Fibroblast of lung (primary cell): ENCODE results near the gene LRRC17. TPM values are rescaled to one million over a fixed set of nuclear protein-coding genes. Genes with fewer than 3 reads are reported as not detected.

Source experiments
- DNase-seq, 2 donors: peaks; one replicate each; pipeline versions ENCODE4 v3.0.0 to v3.0.0-alpha.2; 2010; ENCODE audit warnings: low read depth in 2 of 2
- H2AFZ ChIP-seq: 2 replicates; pipeline ENCODE4 v1.5.1; 2012; ENCODE audit warnings: low read length, control low read depth, inconsistent platforms
- H3K27ac ChIP-seq: 2 replicates; pipeline ENCODE4 v1.5.1; 2011; ENCODE audit warnings: low read length, control low read depth; ENCODE audit not compliant: insufficient read depth
- H3K27me3 ChIP-seq: 2 replicates; pipeline ENCODE4 v1.5.1; 2011; ENCODE audit warnings: mild to moderate bottlenecking, low read length; ENCODE audit not compliant: control insufficient read depth, insufficient read depth
- H3K36me3 ChIP-seq: 2 replicates; pipeline ENCODE4 v1.5.1; 2011; ENCODE audit warnings: low read length; ENCODE audit not compliant: control insufficient read depth, insufficient read depth
- H3K4me1 ChIP-seq: 2 replicates; pipeline ENCODE4 v1.5.1; 2011; ENCODE audit warnings: low read length; ENCODE audit not compliant: control insufficient read depth, insufficient read depth; ENCODE audit errors: extremely low read depth
- H3K4me2 ChIP-seq: 2 replicates; pipeline ENCODE4 v1.5.1; 2011; ENCODE audit warnings: low read length, control low read depth; ENCODE audit not compliant: insufficient read depth; ENCODE audit errors: extremely low read depth
- H3K4me3 ChIP-seq, 4 experiments: fragments of 200-600 bp in 1 of 4; sonication (generic) in 1 of 4; replicated peaks in 1 of 4; 2 replicates each; pipeline ENCODE4 v1.5.1; 2011 to 2016; ENCODE audit warnings: low read length in 4 of 4, low read depth in 3 of 4, mild to moderate bottlenecking in 3 of 4, control low read depth in 2 of 4, inconsistent platforms in 1 of 4, mixed read lengths in 1 of 4; ENCODE audit not compliant: insufficient read depth in 1 of 4; ENCODE audit errors: control extremely low read depth in 1 of 4
- H3K79me2 ChIP-seq: 2 replicates; pipeline ENCODE4 v1.5.1; 2012; ENCODE audit warnings: mild to moderate bottlenecking, low read length, inconsistent platforms; ENCODE audit not compliant: control insufficient read depth, insufficient read depth
- H3K9ac ChIP-seq: 2 replicates; pipeline ENCODE4 v1.5.1; 2011; ENCODE audit warnings: mild to moderate bottlenecking, low read length, control low read depth; ENCODE audit not compliant: insufficient read depth
- H3K9me3 ChIP-seq: 2 replicates; pipeline ENCODE4 v1.5.1; 2012; ENCODE audit warnings: low read depth, low read length; ENCODE audit not compliant: control insufficient read depth, insufficient read depth
- H4K20me1 ChIP-seq: 2 replicates; pipeline ENCODE4 v1.5.1; 2011; ENCODE audit warnings: low read length; ENCODE audit not compliant: control insufficient read depth, insufficient read depth; ENCODE audit errors: extremely low read depth
- EZH2 ChIP-seq: IDR thresholded peaks from 2 replicates; pipeline ENCODE4 v1.5.1; 2012; ENCODE audit warnings: low read length, control low read depth, mild to moderate bottlenecking; ENCODE audit errors: missing control alignments
- polyA plus RNA-seq, 2 donors: library from polyadenylated mRNA; depleted of rRNA in 1 of 2; stranded (reverse) in 1 of 2; unstranded in 1 of 2; fragments of >200 nt; gene quantifications; 2 replicates each; pipeline ENCODE4 v1.2.1, GENCODE V29; 2011 to 2012; ENCODE audit warnings: missing spikeins in 1 of 2
- total RNA-seq: library from RNA; depleted of rRNA; stranded (reverse); fragments of >200 nt; gene quantifications from 2 replicates; pipeline ENCODE4 v1.2.1, GENCODE V29; 2014
- TF ChIP-seq, protein P1 (sequence below), 2 donors: IDR thresholded peaks in 1 of 2; conservative IDR thresholded peaks in 1 of 2; 1 replicate in 1 of 2; 2 replicates in 1 of 2; pipeline ENCODE4 v1.5.1; 2011 to 2012; ENCODE audit warnings: low read length in 2 of 2, control low read depth in 1 of 2, inconsistent platforms in 1 of 2, low read depth in 1 of 2, mild to moderate bottlenecking in 1 of 2

Gene LRRC17
- total and polyA plus RNA-seq, 2 donors (not counting 1 experiment from before 2014, with no cell fraction given), result 12.6 to 31.5 TPM

GRCh38 chr7:102883098-102883860 lies 29.5 kb upstream of the LRRC17 start:
- H3K79me2 ChIP-seq, result no peaks in the 10 kb centered on the region
- no peaks in the 10 kb centered on the region for H3K27me3 ChIP-seq
- no peak overlapping the region for H3K27ac ChIP-seq
- DNase-seq, result peak; percentile 67 to 87
- no peak for TF ChIP-seq EZH2
- TF ChIP-seq, protein P1, sequence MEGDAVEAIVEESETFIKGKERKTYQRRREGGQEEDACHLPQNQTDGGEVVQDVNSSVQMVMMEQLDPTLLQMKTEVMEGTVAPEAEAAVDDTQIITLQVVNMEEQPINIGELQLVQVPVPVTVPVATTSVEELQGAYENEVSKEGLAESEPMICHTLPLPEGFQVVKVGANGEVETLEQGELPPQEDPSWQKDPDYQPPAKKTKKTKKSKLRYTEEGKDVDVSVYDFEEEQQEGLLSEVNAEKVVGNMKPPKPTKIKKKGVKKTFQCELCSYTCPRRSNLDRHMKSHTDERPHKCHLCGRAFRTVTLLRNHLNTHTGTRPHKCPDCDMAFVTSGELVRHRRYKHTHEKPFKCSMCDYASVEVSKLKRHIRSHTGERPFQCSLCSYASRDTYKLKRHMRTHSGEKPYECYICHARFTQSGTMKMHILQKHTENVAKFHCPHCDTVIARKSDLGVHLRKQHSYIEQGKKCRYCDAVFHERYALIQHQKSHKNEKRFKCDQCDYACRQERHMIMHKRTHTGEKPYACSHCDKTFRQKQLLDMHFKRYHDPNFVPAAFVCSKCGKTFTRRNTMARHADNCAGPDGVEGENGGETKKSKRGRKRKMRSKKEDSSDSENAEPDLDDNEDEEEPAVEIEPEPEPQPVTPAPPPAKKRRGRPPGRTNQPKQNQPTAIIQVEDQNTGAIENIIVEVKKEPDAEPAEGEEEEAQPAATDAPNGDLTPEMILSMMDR (conservative IDR thresholded peaks at IDR 0.05 in 1 of 2, IDR thresholded peaks at IDR 0.05 in 1 of 2; ENCODE audit: low read depth in 1 of 2, low read length in 2 of 2), result no peak
- H3K9ac ChIP-seq, result no peak overlapping the region
- no peak overlapping the region for H3K4me2 ChIP-seq
- H3K36me3 ChIP-seq, result no peaks in the 10 kb centered on the region
- no peak overlapping the region for H3K4me3 ChIP-seq
- no peaks in the 10 kb centered on the region for H3K9me3 ChIP-seq
- H4K20me1 ChIP-seq, result no peaks in the 10 kb centered on the region
- H2AFZ ChIP-seq, result no peak overlapping the region
- no peaks in the 10 kb centered on the region for H3K4me1 ChIP-seq

- TF ChIP-seq EZH2, result no peak
- TF ChIP-seq, protein P1 (conservative IDR thresholded peaks at IDR 0.05 in 1 of 2, IDR thresholded peaks at IDR 0.05 in 1 of 2; ENCODE audit: low read depth in 1 of 2, low read length in 2 of 2), result no peak
- H3K4me1 ChIP-seq, result peaks cover 20% of the 10 kb centered on the region
These were observed 24.1 kb upstream of the LRRC17 start for GRCh38 chr7:102888561-102889233.

GRCh38 chr7:102889851-102890250 lies 22.9 kb upstream of the LRRC17 start:
- TF ChIP-seq EZH2, result no peak
- TF ChIP-seq, protein P1 (conservative IDR thresholded peaks at IDR 0.05 in 1 of 2, IDR thresholded peaks at IDR 0.05 in 1 of 2; ENCODE audit: low read depth in 1 of 2, low read length in 2 of 2), result no peak
- no peaks in the 10 kb centered on the region for H3K79me2 ChIP-seq
- H3K9ac ChIP-seq, result no peak overlapping the region
- H3K36me3 ChIP-seq, result no peaks in the 10 kb centered on the region
- H2AFZ ChIP-seq, result no peak overlapping the region
- DNase-seq, result peak; percentile 10 to 73
- peak overlapping the region; percentile 20 for H3K4me2 ChIP-seq
- H3K27me3 ChIP-seq, result no peaks in the 10 kb centered on the region
- H3K27ac ChIP-seq, result peak overlapping the region; percentile 48
- H3K9me3 ChIP-seq, result no peaks in the 10 kb centered on the region
- H4K20me1 ChIP-seq, result no peaks in the 10 kb centered on the region
- H3K4me1 ChIP-seq, result peaks cover 22% of the 10 kb centered on the region
- no peak overlapping the region for H3K4me3 ChIP-seq

More at GRCh38 chr7:102888561-102889233, 24.1 kb upstream of the LRRC17 start:
- Histone ChIP-seq H3K27me3 (no peaks in the 10 kb centered on the region), H3K4me3 (no peak overlapping the region), H2AFZ (no peak overlapping the region), H3K79me2 (no peaks in the 10 kb centered on the region), H3K9me3 (no peaks in the 10 kb centered on the region), H3K4me2 (no peak overlapping the region), H4K20me1 (no peaks in the 10 kb centered on the region), H3K9ac (no peak overlapping the region), H3K36me3 (no peaks in the 10 kb centered on the region), H3K27ac (no peak overlapping the region)
- no peak for DNase-seq
